Hematopoietic multipotent progenitor cell (in vitro differentiated cells): ENCODE data around the gene SDC3. TPM values are rescaled to one million over a fixed set of nuclear protein-coding genes. Genes with fewer than 3 reads are reported as not detected.
"Not testable (repeated sequence)": the region's sequence is repeated elsewhere in the genome, so short reads cannot be mapped to it uniquely, and the experiment has no call there.

Experiments
- DNase-seq, 3 donors: peaks; one replicate each; pipeline ENCODE4 v3.0.0-alpha.2; 2011 to 2015; ENCODE audit warnings: low read depth in 2 of 3, low spot score in 2 of 3
- total RNA-seq: library from RNA; depleted of rRNA; stranded (reverse); fragments of >200 nt; gene quantifications from one replicate; pipeline ENCODE4 v1.2.3, GENCODE V29; 2012

Gene SDC3, protein sequence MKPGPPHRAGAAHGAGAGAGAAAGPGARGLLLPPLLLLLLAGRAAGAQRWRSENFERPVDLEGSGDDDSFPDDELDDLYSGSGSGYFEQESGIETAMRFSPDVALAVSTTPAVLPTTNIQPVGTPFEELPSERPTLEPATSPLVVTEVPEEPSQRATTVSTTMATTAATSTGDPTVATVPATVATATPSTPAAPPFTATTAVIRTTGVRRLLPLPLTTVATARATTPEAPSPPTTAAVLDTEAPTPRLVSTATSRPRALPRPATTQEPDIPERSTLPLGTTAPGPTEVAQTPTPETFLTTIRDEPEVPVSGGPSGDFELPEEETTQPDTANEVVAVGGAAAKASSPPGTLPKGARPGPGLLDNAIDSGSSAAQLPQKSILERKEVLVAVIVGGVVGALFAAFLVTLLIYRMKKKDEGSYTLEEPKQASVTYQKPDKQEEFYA
- total RNA-seq: under 0.01 TPM

DNA sequence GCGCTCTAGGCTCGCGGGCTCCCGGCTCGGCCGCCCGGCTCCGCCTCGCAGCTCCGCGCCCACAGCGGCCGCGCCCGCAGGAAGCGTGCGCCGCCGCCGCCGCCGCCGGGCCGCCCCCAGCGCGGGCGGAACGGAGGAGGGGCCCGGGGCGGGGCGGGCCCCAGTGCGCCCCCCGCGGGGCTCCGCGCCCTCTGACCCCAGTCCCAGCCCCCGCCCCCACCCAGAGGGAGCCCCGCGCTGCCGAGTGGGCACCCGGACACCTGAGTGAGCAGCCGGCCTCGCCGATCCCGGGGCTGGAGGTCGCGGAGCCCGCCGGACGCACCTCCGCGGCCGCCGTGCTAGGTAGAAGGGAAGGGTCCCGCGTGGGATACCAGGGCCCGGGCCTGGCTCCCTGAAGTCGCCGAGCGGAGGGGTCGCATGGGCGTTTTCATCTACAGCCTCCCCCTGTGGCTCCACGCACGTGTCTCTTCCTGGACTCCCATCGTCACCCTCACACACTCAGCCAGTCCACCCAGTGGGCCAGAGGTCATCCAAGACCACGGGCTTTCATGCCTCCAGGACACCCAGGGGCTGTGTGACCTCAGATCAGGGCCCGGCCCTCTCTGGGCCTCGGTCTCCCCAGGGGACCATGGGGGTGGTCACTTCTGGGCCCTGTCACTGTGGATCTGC is at the start of gene SDC3:
Gene SDC3 (minus strand): TSS at position 63 of the 669 bp plus-strand sequence. CDS start 172 bp downstream, outside the sequence.
- no peak for DNase-seq

DNA sequence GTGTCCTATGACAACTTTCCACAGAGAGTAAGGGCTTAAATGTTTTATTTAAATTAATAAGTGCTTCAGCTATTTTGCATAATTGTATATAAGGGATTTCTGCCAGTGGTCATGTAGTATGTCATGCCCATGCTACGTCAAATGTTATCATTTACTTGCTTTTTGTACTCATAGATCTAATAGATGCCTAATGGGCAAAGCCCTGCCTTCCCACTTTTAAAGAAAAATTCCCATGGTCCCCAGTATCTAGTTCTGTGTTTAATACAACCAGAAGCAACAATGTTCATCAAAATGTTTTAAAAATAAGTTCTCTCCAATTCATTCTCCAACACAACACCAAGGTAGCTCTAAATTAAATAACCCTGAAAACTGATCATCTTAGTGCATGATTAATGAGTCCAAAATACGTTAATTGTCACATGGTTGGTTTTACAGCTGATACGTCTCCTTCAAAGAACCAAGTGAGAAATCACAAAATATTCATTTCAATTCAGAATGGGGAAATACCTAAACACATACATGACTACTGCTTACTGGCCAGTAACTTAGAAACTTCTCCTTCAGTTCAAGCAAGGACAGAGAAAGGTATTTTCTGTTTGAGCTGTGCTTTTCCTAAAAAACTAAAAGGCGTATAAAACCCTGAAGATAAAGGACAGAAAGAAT is 49.1 kb upstream of the SDC3 start:
- no peak for DNase-seq

DNA sequence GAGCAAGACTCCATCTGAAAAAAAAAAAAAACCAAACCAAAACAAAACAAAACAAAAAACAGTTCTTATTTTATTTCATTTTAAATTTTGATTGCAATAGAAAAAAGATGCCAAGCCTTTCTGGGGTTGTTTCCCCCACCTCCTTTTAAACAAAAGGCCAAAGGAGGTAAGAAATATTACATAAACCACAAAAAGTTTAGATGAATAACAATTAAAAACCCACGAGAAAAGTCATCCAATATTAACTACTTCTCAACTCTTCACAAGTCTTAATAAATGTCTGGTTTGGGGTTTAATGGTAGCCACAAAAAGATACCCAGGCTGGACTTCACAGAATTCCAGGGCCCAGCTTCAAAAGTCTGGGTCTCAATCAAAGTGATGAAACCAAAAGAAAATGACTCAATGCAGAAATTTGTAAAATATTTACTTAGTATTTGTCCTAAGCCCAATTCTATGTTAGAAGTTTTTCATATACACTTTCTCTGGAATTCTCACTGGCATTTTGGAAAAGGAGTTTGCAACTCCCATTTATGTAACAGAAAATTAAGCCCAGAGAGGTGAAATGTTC is 47.0 kb upstream of the SDC3 start:
- DNase-seq: no peak

DNA sequence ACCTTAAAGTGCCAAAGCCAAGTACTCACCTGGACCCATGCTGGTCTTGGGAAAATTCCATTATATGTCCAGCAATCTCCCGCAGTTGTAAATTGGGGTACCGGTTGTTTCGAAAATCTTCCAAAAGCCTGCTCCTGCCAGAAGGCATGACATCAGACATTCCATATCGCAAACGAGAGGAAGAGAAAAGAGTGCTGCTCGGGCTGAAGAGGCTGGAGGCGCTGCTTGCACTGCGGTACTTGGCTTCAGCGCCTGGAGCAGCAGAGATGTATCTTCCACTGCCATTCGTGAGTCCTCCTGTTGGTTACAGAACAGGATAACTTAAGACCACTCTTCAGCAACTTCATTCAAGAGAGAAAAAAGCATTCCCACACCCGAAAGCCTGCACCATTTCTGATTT is 45.1 kb upstream of the SDC3 start:
- DNase-seq: no peak

DNA sequence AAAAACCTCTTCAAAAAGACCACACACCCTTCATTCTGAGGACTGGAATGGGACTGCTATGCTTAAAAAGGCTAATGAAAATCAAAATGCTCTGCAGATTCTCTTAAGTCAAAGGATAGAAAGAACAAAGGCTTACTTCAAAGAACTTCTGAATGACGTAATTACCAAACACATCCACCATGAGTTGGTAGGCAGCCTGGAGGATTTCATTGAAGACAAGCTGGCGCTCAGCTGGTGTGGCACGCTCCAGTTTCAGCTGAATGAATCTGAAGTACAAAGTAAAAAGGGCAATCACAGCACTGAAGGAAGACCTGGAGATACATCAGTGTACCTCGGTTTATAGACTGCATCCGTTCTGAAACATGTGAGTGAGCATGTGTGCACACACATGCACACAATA is 43.5 kb upstream of the SDC3 start:
- DNase-seq: no peak

DNA sequence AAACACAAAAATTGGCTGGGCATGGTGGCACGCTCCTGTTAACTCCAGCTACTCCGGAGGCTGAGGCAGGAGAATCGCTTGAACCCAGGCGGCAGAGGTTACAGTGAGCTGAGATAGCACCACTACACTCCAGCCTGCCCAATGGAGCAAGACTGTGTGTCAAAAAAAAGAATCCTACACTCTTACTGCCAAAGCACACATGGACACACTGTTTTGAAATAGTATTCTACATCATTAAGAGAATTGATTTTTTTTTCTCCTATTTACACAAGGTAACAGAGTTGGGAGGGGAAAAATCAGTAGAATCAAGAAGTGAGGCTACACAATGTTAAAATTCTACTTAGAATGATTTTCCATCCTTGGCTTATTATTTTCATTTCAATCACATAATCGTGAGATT is 42.1 kb upstream of the SDC3 start:
- no peak for DNase-seq

DNA sequence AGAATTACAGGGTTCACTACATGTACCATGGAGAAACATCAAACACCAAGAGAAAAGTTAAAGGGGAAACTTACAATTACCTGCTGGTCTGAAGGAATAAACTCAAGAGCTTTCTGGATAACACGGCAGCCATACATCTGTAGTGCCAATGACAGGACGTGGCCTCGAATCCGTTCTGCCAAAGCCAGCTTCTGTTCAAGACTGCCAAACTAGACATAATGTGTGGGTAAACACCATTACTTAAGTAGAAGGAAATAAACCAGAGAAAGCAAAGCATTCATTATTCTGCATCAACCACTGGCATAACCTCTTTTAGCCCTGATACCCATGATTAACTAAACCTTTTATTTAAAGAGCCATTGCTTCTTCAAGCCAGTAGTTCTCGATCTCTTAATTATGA is 41.5 kb upstream of the SDC3 start:
- no peak for DNase-seq

DNA sequence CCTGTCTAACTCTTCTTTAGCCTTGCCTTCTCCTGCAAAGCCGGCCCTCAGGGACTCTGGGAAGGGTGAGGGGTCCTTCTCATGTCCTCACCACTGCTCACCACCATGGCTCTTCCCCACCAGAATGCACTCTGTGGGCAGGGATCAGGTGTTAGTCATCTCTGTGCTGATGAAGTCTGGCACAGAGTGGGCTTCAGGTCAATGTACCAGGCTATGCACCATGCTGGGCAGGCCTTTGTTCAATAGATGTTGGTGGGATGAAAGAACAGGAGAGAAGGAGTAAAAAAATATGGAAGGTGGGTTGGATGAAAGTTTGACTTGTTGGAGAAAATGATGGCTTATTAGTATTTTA is 40.9 kb upstream of the SDC3 start:
- DNase-seq: not testable (repeated sequence)

DNA sequence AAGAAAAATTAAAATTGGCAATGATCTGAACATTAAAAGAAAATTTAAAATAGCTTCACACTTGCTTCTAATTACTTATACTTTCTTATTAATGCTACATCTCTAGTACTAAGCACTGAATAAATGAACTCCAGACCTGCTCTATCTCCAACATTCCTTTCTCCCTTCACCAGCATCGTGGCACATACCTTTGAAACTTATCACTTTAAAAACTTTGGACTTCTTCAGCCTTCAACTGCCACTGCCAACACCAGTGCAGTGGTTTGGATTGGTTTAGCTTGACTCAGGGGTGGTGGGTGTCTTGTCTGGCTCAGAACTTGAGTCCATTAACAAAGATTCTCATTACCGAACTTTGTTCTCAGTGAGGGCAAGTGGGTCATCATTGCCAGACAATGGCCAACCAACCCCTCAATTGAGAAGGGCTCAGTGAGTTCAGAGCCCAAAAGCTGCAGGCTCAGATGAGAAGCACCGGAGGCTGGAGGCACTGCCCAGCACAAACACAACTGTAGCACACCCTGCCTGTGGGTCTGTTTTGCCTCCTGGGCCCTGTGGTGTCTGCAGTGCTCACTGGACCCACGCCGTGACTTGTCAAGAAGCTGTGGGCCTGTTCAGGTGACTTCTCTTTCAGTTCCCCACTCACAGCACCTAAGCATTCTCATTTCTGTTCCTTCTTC is 40.4 kb upstream of the SDC3 start:
- DNase-seq: not testable (repeated sequence)

DNA sequence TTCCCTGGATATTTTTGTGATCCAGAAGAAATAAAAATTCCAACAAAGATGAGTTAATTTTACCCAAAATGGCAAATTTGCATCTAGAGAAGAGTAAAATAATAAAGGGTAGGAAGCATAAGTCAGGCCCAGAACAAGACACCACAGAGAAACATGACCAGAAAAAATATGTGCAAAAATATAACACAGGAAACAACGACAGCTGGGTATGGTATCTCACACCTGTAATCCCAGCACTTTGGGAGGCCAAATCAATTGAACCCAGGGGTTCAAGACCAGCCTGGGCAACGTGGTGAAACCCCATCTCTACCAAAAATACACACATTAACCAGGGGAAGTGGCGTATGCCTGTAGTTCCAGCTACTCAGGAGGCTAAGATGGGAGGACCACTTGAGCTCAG is 39.7 kb upstream of the SDC3 start:
- DNase-seq: no peak

DNA sequence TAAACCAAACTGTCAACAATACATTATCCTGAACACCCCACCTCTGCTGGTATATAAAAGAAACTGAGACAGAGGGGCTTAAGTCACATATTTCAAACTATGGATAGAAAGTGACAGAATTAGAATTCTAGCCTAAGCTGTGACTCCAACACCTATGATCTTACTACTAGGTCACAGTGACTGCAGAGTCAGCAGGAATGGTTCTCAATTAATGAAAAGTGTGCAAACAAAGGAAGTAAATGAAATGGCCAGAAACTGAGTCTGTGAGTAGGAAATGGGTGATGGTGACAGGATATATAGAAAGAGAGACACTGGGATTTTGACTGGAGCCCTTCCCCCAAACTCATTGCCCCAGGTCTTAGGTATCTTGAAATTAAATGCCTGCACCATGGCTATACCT is 38.7 kb upstream of the SDC3 start:
- DNase-seq: no peak

DNA sequence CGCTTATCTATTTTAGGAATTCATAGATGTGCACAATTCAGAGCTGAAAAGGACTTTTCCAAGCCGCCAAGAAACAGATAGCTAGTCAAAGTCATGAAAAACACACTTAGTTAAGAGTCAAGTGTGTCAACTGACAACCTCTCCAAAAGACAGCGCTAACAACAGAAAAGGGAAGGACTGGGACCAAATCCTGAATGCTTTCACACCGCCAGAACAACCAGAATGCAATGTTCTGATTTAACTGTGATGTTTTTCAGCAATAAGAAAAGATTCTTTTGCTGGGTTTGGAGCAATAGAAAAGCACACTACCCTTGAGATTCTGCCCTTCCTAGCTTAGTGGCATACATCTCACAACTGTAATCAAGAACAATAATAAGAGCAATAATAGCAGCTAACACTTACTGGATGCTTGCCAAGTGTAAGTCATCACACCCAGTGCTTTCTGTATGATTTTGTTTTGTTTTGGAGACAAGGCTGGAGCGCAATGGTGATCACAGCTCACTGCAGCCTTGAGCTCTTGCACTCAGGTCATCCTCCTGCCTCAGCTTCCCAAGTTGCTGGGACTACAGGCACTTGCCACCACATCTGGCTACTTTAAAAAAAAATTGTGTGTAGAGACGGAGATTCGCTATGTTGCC is 33.9 kb upstream of the SDC3 start:
- DNase-seq: no peak

DNA sequence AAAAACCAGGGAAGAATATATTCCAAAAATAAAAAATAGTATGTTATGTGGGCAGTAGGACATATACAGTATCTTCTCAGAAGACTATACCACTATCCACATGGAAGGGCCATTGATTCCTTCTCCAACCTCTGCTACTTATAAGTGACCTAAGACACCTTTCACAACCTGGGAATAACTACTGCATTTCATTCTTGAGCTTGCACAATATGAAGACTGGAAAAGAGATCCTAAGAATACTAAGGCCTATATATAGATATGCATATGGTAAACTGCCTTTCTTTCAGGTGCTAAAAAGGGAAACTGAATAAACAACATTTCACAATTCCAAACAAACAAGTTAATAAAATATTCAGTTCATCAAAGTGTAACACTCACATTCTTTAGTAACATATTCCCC is 32.0 kb upstream of the SDC3 start:
- no peak for DNase-seq

DNA sequence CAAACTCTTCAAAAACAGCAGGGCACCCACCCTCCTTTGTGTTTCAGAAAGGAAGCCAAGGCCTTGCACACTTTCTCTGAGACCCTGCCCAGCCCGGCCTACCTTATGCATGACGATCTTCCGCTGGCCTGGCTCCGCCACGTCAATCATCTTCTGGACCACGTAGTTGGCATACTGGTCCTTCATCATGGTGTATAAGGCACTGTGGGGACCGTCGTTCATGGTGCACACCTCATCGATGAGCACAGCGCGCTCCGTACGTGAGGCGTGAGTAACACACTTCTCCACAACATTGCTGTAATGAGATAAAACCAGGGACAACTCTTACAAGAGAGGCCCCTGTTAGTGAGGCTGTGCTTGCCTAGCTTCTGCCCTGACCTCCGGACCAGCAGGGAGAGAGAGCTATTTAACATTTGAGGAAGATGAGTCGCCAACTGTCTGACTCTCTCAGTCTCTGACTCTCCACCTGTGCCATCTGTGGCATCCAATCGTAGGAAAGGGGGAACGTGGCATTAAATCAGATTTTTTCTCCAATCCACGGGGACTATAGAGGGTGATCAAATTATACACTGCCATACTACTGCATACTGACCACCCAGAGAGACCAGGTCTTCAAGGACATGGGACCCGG is 28.1 kb upstream of the SDC3 start:
- no peak for DNase-seq

DNA sequence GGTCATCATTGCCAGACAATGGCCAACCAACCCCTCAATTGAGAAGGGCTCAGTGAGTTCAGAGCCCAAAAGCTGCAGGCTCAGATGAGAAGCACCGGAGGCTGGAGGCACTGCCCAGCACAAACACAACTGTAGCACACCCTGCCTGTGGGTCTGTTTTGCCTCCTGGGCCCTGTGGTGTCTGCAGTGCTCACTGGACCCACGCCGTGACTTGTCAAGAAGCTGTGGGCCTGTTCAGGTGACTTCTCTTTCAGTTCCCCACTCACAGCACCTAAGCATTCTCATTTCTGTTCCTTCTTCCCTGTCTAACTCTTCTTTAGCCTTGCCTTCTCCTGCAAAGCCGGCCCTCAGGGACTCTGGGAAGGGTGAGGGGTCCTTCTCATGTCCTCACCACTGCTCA is 27.2 kb upstream of the SDC3 start:
- DNase-seq: not testable (repeated sequence)

DNA sequence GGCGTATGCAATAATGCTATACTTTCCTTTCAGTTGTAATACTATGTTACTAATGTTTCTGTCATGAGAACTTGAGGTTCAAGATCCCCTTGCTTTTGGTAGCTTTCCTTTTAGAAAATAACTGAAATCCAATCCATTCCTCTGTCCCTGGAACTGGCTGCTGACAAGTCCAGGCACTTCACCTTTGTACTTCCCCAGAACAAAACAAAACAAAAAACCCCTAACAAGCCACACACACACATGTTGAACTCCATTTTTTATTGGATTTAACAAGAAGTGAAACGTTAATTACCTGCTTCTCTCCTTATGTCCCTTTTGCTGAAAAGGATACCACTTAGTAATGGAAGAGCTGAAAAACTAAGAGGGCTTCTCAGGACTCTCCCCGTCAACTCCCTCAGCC is 26.1 kb upstream of the SDC3 start:
- DNase-seq: no peak

DNA sequence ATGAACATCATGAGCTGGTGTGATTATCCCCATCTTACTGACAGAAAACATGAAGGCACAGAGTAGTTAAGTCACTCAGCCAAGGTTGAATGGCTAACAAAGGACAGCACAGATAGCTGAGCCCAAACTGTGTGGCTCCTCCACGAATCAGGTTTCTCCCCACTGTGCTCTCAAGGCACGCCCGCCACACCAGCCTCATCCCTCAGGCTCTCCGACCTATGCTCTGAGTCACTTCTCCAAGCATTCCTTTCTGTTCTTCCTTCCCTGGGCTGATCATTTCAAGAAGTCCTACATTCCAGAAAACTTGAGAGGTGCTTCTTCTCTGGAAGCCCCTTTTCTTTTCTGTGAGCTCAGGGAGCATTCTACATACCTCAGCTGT is 25.3 kb upstream of the SDC3 start:
- no peak for DNase-seq

DNA sequence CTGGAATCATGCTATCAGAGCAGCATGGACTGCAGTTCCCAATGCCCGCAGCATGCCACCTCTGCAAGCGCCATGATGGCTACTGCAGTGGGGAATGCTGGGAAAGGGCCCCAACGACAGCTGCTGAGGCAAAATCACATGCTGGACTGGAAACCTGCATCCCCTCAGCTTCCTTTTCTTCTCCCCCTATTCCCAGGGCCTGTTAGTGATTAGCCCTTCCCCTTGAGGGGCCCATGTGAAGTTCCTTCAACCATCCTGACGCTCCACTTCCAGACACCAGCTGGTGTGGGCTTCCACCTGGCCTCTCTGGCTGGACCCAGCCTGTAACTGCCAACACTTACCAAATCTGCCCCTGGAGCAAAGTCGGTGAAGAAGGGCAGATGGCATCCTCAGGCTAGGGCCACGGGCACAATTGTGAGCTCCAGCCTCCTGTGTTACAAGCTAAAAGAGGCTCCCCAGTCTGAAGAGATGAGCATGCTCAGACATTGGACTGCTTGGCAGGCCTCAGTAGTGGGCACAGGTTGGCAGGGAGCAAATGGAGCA is 22.1 kb upstream of the SDC3 start:
- no peak for DNase-seq

DNA sequence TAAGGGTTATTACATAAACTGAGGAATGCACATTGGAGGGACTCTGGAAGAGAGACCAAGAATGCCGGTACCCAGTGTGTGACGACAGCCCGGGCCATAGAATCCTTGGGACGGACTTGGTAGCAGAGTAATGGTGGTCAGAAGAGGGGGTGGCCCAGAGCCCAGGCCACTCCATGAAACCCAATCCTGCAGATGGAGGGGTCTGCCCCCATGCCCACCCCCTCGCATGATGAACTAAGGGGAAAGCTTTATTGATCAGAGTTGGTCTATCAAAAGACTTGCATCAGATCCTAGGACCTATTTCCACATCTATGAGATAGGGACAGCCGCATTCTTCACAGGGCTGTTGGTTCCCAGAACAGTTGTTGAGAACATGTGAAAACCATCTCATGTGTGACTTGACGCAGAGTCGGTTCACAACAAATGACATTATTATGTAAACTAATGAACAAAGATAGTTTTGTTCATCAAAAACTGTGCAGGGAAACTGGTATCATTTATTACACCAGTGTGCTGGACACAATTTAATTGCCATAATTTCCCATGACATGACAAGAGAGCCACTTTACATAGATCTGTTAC is 21.5 kb upstream of the SDC3 start:
- no peak for DNase-seq
